ENCODE data around the gene NAV3. TPM values are rescaled to one million over a fixed set of nuclear protein-coding genes. Genes with fewer than 3 reads are reported as not detected.

NAV3 gene, protein sequence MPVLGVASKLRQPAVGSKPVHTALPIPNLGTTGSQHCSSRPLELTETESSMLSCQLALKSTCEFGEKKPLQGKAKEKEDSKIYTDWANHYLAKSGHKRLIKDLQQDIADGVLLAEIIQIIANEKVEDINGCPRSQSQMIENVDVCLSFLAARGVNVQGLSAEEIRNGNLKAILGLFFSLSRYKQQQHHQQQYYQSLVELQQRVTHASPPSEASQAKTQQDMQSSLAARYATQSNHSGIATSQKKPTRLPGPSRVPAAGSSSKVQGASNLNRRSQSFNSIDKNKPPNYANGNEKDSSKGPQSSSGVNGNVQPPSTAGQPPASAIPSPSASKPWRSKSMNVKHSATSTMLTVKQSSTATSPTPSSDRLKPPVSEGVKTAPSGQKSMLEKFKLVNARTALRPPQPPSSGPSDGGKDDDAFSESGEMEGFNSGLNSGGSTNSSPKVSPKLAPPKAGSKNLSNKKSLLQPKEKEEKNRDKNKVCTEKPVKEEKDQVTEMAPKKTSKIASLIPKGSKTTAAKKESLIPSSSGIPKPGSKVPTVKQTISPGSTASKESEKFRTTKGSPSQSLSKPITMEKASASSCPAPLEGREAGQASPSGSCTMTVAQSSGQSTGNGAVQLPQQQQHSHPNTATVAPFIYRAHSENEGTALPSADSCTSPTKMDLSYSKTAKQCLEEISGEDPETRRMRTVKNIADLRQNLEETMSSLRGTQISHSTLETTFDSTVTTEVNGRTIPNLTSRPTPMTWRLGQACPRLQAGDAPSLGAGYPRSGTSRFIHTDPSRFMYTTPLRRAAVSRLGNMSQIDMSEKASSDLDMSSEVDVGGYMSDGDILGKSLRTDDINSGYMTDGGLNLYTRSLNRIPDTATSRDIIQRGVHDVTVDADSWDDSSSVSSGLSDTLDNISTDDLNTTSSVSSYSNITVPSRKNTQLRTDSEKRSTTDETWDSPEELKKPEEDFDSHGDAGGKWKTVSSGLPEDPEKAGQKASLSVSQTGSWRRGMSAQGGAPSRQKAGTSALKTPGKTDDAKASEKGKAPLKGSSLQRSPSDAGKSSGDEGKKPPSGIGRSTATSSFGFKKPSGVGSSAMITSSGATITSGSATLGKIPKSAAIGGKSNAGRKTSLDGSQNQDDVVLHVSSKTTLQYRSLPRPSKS (N-terminal part only)
- not detected for polyA plus RNA-seq (2013)

DNA sequence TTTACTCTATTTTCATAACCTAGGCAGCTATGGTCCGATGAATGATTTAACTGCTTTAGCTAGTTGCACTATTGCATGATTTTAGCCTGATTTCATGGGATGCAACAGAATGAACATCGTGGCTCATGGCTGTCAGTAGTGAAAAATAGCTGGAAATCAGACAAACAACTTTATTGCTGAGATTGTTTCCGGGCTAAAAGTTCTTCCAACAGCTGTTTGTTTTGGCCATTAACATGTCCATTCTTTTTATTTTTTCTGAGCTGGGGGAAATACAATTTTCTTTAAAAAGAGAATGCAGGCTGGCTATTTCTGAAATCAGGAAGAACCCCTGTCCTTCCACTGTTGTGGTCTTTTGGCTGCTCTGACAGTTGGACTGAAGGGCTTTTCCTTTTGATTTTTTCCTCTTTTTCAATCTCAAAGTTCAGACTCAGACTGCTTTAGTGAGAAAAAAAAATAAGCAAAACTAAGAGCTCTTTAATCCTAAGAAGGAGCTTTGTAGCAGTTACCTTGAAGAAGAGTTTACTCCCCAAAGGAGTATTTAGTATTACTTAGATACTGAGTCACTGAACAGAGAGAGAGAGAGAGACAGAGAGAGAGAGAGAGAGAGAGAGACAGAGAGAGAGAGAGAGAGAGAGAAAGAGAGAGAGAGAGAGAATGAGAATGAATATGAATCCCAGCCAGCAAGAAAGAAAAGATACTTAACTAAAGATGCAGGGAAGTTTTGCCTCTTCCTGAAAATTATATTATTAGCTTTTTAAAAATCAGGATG, at the start of gene NAV3:
NAV3 (plus strand) TSS at position 312 of the 769 bp plus-strand sequence. CDS start 568 bp downstream, outside the sequence.
- no peaks in the 10 kb centered on the region for H3K9me3 ChIP-seq (ENCODE audit: control extremely low read depth in 1 of 5, control insufficient read depth in 4 of 5, insufficient read depth in 2 of 5, low read depth in 1 of 5, low read length in 4 of 5)
- H3K27me3 ChIP-seq (replicated peaks in 2 of 5; ENCODE audit: control insufficient read depth in 4 of 5, insufficient read depth in 5 of 5, low read length in 4 of 5) = no peaks in the 10 kb centered on the region
- DNase-seq = no peak
- H3K36me3 ChIP-seq (ENCODE audit: control insufficient read depth in 4 of 4, insufficient read depth in 4 of 4, low read length in 3 of 4) = no peaks in the 10 kb centered on the region
- no peak within 1 kb of the TSS for H3K27ac ChIP-seq (ENCODE audit: insufficient read depth in 1 of 2, low read depth in 1 of 2, low read length in 2 of 2, poor library complexity in 1 of 2, severe bottlenecking in 2 of 2)
- CTCF ChIA-PET = no interaction called here
- 29% methylated on average over 2 of the region's 3 CpGs for WGBS (ENCODE audit: insufficient coverage)
- POLR2A ChIA-PET = no interaction called here
- no peaks in the 10 kb centered on the region for H3K4me1 ChIP-seq (ENCODE audit: control extremely low read depth in 1 of 4, control insufficient read depth in 4 of 4, insufficient read depth in 4 of 4, low read length in 3 of 4)
- no peak within 1 kb of the TSS for H3K4me3 ChIP-seq (ENCODE audit: control insufficient read depth in 1 of 7, extremely low read depth in 1 of 7, insufficient read depth in 4 of 7, low read depth in 2 of 7, low read length in 6 of 7)

DNA sequence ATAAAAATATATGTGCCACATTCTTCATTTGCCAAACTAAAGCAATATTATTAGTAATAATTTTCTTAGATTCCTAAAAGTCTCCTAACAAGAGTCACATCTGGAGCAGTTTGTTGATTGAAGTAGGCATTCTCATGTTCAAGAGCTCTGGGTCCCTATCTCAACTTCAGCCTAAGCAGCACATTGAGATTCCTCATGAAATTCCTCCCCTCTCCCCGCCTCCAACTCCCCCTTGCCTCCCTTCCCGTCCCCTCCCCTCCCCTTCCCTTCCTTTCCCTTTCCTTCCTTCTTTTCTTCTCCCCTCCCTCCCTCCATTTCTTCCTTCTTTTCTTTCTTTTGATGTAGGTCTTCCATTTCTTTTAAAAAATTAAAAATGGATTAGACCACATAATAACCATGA, 48.7 kb upstream of the NAV3 start:
- DNase-seq = no peak
- 31% methylated on average over 2 of the region's 2 CpGs for WGBS (ENCODE audit: insufficient coverage)
- ChIA-PET CTCF (no interaction called here), POLR2A (no interaction called here)
- Histone ChIP-seq H3K36me3 (ENCODE audit: control insufficient read depth in 4 of 4, insufficient read depth in 4 of 4, low read length in 3 of 4) (no peaks in the 10 kb centered on the region), H3K27me3 (replicated peaks in 2 of 5; ENCODE audit: control insufficient read depth in 4 of 5, insufficient read depth in 5 of 5, low read length in 4 of 5) (no peaks in the 10 kb centered on the region), H3K4me3 (ENCODE audit: control insufficient read depth in 1 of 7, extremely low read depth in 1 of 7, insufficient read depth in 4 of 7, low read depth in 2 of 7, low read length in 6 of 7) (no peak overlapping the region), H3K9me3 (ENCODE audit: control extremely low read depth in 1 of 5, control insufficient read depth in 4 of 5, insufficient read depth in 2 of 5, low read depth in 1 of 5, low read length in 4 of 5) (no peaks in the 10 kb centered on the region), H3K4me1 (ENCODE audit: control extremely low read depth in 1 of 4, control insufficient read depth in 4 of 4, insufficient read depth in 4 of 4, low read length in 3 of 4) (no peaks in the 10 kb centered on the region), H3K27ac (ENCODE audit: insufficient read depth in 1 of 2, low read depth in 1 of 2, low read length in 2 of 2, poor library complexity in 1 of 2, severe bottlenecking in 2 of 2) (no peak overlapping the region)

DNA sequence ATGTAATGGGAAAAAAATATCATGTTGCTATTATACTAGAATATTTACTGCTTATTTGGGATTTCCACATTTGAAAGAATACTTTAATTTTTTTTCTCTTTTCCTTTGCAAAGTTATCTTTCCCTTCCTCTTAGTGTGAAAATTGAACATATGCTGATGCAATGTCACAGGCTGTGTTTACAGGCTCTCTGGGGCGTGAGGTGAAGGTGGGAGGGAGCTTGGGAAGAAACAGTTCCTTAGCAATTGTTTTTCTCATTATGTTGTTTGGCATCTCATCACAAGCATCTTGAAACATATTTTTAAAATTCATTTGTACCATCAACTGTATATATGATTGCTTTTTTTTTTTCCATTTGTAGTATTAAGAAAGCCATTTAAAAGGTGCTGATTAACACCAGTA, 47.9 kb upstream of the NAV3 start:
- WGBS (ENCODE audit: insufficient coverage) = no CpG with 5 or more reads among the region's 1 CpG

DNA sequence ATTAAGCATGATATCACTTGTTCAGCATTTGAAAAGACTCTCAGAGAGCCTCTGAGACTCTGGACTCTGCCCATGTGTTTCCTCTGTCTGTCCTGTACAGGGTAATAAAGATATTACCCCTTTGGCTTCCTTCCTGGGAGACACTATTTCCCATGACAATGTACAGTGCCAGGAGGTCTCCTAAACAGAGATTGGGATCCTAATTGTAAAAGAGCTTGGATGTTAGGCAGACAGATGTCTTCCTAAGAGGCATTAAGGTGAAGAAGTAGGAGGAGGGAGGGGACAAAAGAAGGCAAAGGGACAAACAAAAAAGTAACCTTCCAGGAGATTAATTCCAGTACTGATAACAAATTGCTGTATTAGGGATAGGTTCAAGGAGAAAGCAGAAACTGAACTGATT, 45.5 kb upstream of the NAV3 start:
- Histone ChIP-seq H3K27me3 (replicated peaks in 2 of 5; ENCODE audit: control insufficient read depth in 4 of 5, insufficient read depth in 5 of 5, low read length in 4 of 5) (no peaks in the 10 kb centered on the region), H3K9me3 (ENCODE audit: control extremely low read depth in 1 of 5, control insufficient read depth in 4 of 5, insufficient read depth in 2 of 5, low read depth in 1 of 5, low read length in 4 of 5) (no peaks in the 10 kb centered on the region), H3K27ac (ENCODE audit: insufficient read depth in 1 of 2, low read depth in 1 of 2, low read length in 2 of 2, poor library complexity in 1 of 2, severe bottlenecking in 2 of 2) (no peak overlapping the region), H3K36me3 (ENCODE audit: control insufficient read depth in 4 of 4, insufficient read depth in 4 of 4, low read length in 3 of 4) (no peaks in the 10 kb centered on the region), H3K4me3 (ENCODE audit: control insufficient read depth in 1 of 7, extremely low read depth in 1 of 7, insufficient read depth in 4 of 7, low read depth in 2 of 7, low read length in 6 of 7) (no peak overlapping the region), H3K4me1 (ENCODE audit: control extremely low read depth in 1 of 4, control insufficient read depth in 4 of 4, insufficient read depth in 4 of 4, low read length in 3 of 4) (no peaks in the 10 kb centered on the region)
- DNase-seq = no peak
- CTCF ChIA-PET = no interaction called here
- POLR2A ChIA-PET = no interaction called here

More for the DNA sequence above, 47.9 kb upstream of the NAV3 start:
- DNase-seq = no peak
- ChIA-PET CTCF (no interaction called here), POLR2A (no interaction called here)
- no peaks in the 10 kb centered on the region for H3K9me3 ChIP-seq (ENCODE audit: control extremely low read depth in 1 of 5, control insufficient read depth in 4 of 5, insufficient read depth in 2 of 5, low read depth in 1 of 5, low read length in 4 of 5)
- H3K4me3 ChIP-seq (ENCODE audit: control insufficient read depth in 1 of 7, extremely low read depth in 1 of 7, insufficient read depth in 4 of 7, low read depth in 2 of 7, low read length in 6 of 7) = no peak overlapping the region
- H3K4me1 ChIP-seq (ENCODE audit: control extremely low read depth in 1 of 4, control insufficient read depth in 4 of 4, insufficient read depth in 4 of 4, low read length in 3 of 4) = no peaks in the 10 kb centered on the region
- H3K27ac ChIP-seq (ENCODE audit: insufficient read depth in 1 of 2, low read depth in 1 of 2, low read length in 2 of 2, poor library complexity in 1 of 2, severe bottlenecking in 2 of 2) = no peak overlapping the region
- H3K27me3 ChIP-seq (replicated peaks in 2 of 5; ENCODE audit: control insufficient read depth in 4 of 5, insufficient read depth in 5 of 5, low read length in 4 of 5) = no peaks in the 10 kb centered on the region
- H3K36me3 ChIP-seq (ENCODE audit: control insufficient read depth in 4 of 4, insufficient read depth in 4 of 4, low read length in 3 of 4) = no peaks in the 10 kb centered on the region

DNA sequence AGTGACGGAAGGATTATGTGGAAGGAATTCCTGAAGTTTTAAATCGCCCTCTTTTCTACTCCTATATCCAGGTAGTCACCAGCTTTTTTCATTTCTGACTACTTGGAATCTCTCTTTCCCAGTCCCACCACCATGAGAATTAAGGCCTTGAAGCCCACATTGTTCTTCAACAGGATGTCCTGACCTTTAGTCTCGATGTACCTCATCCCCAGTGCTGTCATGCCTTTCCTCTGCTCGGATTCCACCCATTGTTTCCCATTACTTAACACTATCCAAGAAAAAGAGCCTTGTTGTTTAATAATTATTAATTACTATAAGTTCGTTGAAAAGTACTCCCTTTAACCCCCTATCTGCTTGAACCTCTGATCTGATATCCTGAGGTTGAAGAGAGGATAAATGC, 44.0 kb upstream of the NAV3 start:
- H3K4me1 ChIP-seq (ENCODE audit: control extremely low read depth in 1 of 4, control insufficient read depth in 4 of 4, insufficient read depth in 4 of 4, low read length in 3 of 4) = no peaks in the 10 kb centered on the region
- no peaks in the 10 kb centered on the region for H3K36me3 ChIP-seq (ENCODE audit: control insufficient read depth in 4 of 4, insufficient read depth in 4 of 4, low read length in 3 of 4)
- H3K9me3 ChIP-seq (ENCODE audit: control extremely low read depth in 1 of 5, control insufficient read depth in 4 of 5, insufficient read depth in 2 of 5, low read depth in 1 of 5, low read length in 4 of 5) = no peaks in the 10 kb centered on the region
- H3K27ac ChIP-seq (ENCODE audit: insufficient read depth in 1 of 2, low read depth in 1 of 2, low read length in 2 of 2, poor library complexity in 1 of 2, severe bottlenecking in 2 of 2) = no peak overlapping the region
- no peak for DNase-seq
- ChIA-PET CTCF (no interaction called here), POLR2A (no interaction called here)
- no CpG with 5 or more reads among the region's 5 CpGs for WGBS (ENCODE audit: insufficient coverage)
- H3K27me3 ChIP-seq (replicated peaks in 2 of 5; ENCODE audit: control insufficient read depth in 4 of 5, insufficient read depth in 5 of 5, low read length in 4 of 5) = no peaks in the 10 kb centered on the region
- no peak overlapping the region for H3K4me3 ChIP-seq (ENCODE audit: control insufficient read depth in 1 of 7, extremely low read depth in 1 of 7, insufficient read depth in 4 of 7, low read depth in 2 of 7, low read length in 6 of 7)

DNA sequence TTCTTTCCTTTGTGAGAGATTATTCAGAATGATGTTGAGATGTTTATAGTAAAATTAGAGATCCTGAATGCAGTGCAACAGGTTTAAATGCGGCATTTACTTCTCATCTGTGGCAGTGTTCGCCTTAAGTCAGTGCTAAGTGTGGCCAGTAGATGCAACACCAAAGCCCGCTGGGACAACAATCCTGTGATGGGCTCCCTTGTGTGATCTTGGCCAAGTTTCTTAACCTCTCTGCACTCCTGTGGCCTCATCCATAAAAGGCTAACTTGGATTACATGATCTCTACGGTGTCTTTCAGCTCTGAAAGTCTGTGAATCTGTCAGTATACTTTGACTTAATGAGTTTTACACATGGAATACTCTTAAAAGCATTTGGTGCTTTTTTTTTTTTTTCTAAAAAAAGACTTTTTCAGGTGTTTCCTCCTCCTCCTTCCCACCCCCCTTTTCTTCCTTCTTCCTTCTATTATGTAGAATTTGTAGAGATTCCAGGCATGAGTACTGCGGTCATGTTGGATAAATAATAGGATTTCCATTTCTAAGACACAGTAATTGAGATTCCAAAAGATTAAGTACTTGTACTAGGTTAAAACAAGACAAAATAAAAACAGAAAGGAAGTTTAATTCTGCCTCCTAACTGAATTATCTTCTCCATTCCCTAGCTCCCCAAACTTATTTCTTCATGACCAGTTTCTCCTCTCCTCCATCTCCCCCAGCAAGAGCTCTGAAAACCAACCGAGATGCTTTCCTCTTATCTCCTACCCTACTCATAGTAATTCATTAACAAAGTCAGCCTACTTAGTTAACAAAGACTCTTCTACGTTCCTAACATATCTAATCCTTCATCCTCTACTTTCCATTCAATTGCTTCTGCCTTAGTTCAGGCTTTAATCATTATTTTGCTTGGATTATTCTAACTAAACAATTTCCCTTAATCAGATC, 42.2 kb upstream of the NAV3 start:
- no peaks in the 10 kb centered on the region for H3K4me1 ChIP-seq (ENCODE audit: control extremely low read depth in 1 of 4, control insufficient read depth in 4 of 4, insufficient read depth in 4 of 4, low read length in 3 of 4)
- WGBS (ENCODE audit: insufficient coverage) = 73% methylated on average over 5 of the region's 7 CpGs
- H3K4me3 ChIP-seq (ENCODE audit: control insufficient read depth in 1 of 7, extremely low read depth in 1 of 7, insufficient read depth in 4 of 7, low read depth in 2 of 7, low read length in 6 of 7) = no peak overlapping the region
- H3K36me3 ChIP-seq (ENCODE audit: control insufficient read depth in 4 of 4, insufficient read depth in 4 of 4, low read length in 3 of 4) = no peaks in the 10 kb centered on the region
- DNase-seq = no peak
- H3K27me3 ChIP-seq (replicated peaks in 2 of 5; ENCODE audit: control insufficient read depth in 4 of 5, insufficient read depth in 5 of 5, low read length in 4 of 5) = no peaks in the 10 kb centered on the region
- H3K27ac ChIP-seq (ENCODE audit: insufficient read depth in 1 of 2, low read depth in 1 of 2, low read length in 2 of 2, poor library complexity in 1 of 2, severe bottlenecking in 2 of 2) = no peak overlapping the region
- H3K9me3 ChIP-seq (ENCODE audit: control extremely low read depth in 1 of 5, control insufficient read depth in 4 of 5, insufficient read depth in 2 of 5, low read depth in 1 of 5, low read length in 4 of 5) = no peaks in the 10 kb centered on the region
- POLR2A ChIA-PET = no interaction called here
- CTCF ChIA-PET = no interaction called here
